HepG2 (cell line): ENCODE results near the gene C2orf15. TPM values are rescaled to one million over a fixed set of nuclear protein-coding genes. Genes with fewer than 3 reads are reported as not detected.
A peak's percentile ranks its signal among the peaks of the same experiment; 100 is the strongest.

Source experiments
- DMTF1 ChIP-seq: sonication (generic); formaldehyde crosslinking; IDR thresholded peaks from 2 replicates; pipeline ENCODE4 v1.4.0; 2020; ENCODE audit warnings: mild to moderate bottlenecking, missing genetic modification reagents
- FOXJ3 ChIP-seq: sonication (generic); formaldehyde crosslinking; IDR thresholded peaks from 2 replicates; pipeline ENCODE4 v1.4.0; 2020; ENCODE audit warnings: missing genetic modification reagents, mild to moderate bottlenecking, borderline replicate concordance
- GLMP ChIP-seq: sonication (generic); formaldehyde crosslinking; IDR thresholded peaks from 2 replicates; pipeline ENCODE4 v1.9.0; 2021; ENCODE audit warnings: missing genetic modification reagents, mild to moderate bottlenecking, borderline replicate concordance
- KAT2B ChIP-seq: fragments of 150-350 bp; IDR thresholded peaks from 2 replicates; pipeline ENCODE4 v1.6.1; 2014; ENCODE audit warnings: low read depth, low read length, borderline replicate concordance
- POGK ChIP-seq: sonication (generic); formaldehyde crosslinking; conservative IDR thresholded peaks from 2 replicates; pipeline ENCODE4 v1.8.0; 2022; ENCODE audit warnings: mild to moderate bottlenecking, moderate library complexity, missing genetic modification reagents
- POLR2AphosphoS5 ChIP-seq: IDR thresholded peaks from 2 replicates; pipeline ENCODE4 v1.6.1; 2012; ENCODE audit warnings: low read depth, low read length
- RBM39 ChIP-seq: fragments of 200-400 bp; formaldehyde crosslinking; IDR thresholded peaks from one replicate; pipeline ENCODE4 v1.6.1; 2018; ENCODE audit warnings: antibody characterized with exemption, mild to moderate bottlenecking, low read depth, low read length; ENCODE audit not compliant: poor library complexity, severe bottlenecking
- RCOR2 ChIP-seq: IDR thresholded peaks from 2 replicates; pipeline ENCODE4 v1.6.1; 2016; ENCODE audit warnings: missing biosample characterization, missing genetic modification reagents
- SALL1 ChIP-seq: sonication (generic); formaldehyde crosslinking; IDR thresholded peaks from 2 replicates; pipeline ENCODE4 v1.8.0; 2022; ENCODE audit warnings: mild to moderate bottlenecking, missing genetic modification reagents
- SAP130 ChIP-seq: IDR thresholded peaks from 2 replicates; pipeline ENCODE4 v1.6.1; 2016; ENCODE audit warnings: low read depth
- SMAD3 ChIP-seq: sonication (generic); formaldehyde crosslinking; IDR thresholded peaks from 2 replicates; pipeline ENCODE4 v1.4.0; 2020; ENCODE audit warnings: missing genetic modification reagents
- SP1 ChIP-seq, 2 experiments: fragments of 450-650 bp in 1 of 2; sonication (generic) in 1 of 2; formaldehyde crosslinking in 1 of 2; IDR thresholded peaks; 2 replicates each; pipeline versions ENCODE4 v1.4.0 to v1.6.1; 2016 to 2020; ENCODE audit warnings: missing genetic modification reagents in 1 of 2
- TEAD2 ChIP-seq: sonication (generic); formaldehyde crosslinking; IDR thresholded peaks from 2 replicates; pipeline ENCODE4 v1.9.0; 2021; ENCODE audit warnings: missing genetic modification reagents
- TEF ChIP-seq: sonication (generic); formaldehyde crosslinking; IDR thresholded peaks from 2 replicates; pipeline ENCODE4 v1.5.0; 2020; ENCODE audit warnings: missing genetic modification reagents
- ZBTB38 ChIP-seq: sonication (generic); formaldehyde crosslinking; IDR thresholded peaks from 2 replicates; pipeline ENCODE4 v1.5.1; 2020; ENCODE audit warnings: mild to moderate bottlenecking, missing genetic modification reagents
- ZKSCAN1 ChIP-seq: fragments of 150-350 bp; IDR thresholded peaks from 2 replicates; pipeline ENCODE4 v1.6.1; 2014; ENCODE audit warnings: low read length
- ZMAT3 ChIP-seq: sonication (generic); formaldehyde crosslinking; conservative IDR thresholded peaks from 2 replicates; pipeline ENCODE4 v1.7.0; 2021; ENCODE audit warnings: missing genetic modification reagents
- ZNF354B ChIP-seq: sonication (generic); formaldehyde crosslinking; IDR thresholded peaks from 2 replicates; pipeline ENCODE4 v1.8.0; 2022; ENCODE audit warnings: mild to moderate bottlenecking, missing genetic modification reagents
- ZNF577 ChIP-seq: sonication (generic); formaldehyde crosslinking; IDR thresholded peaks from 2 replicates; pipeline ENCODE4 v1.4.0; 2020; ENCODE audit warnings: mild to moderate bottlenecking, low read depth, missing genetic modification reagents, borderline replicate concordance
- ZNF609 ChIP-seq: sonication (generic); formaldehyde crosslinking; IDR thresholded peaks from 2 replicates; pipeline ENCODE4 v1.4.0; 2020; ENCODE audit warnings: mild to moderate bottlenecking, missing genetic modification reagents, borderline replicate concordance
- ZNF768 ChIP-seq: sonication (generic); formaldehyde crosslinking; IDR thresholded peaks from 2 replicates; pipeline ENCODE4 v1.4.0; 2020; ENCODE audit warnings: missing genetic modification reagents
- polyA plus RNA-seq, 8 experiments: library from polyadenylated mRNA; depleted of rRNA in 3 of 8; stranded (reverse) in 7 of 8; unstranded in 1 of 8; fragments of >200 nt; fragmentation: Illumina TruSeq in 4 of 8; extraction: Trizol in 4 of 8; gene quantifications; 2 replicates each; pipeline versions ENCODE4 v1.2.1 to v1.2.3, GENCODE V29; 2011 to 2016; ENCODE audit warnings: low read depth in 4 of 8, missing spikeins in 1 of 8, mixed read lengths in 1 of 8; ENCODE audit not compliant: insufficient read depth in 1 of 8
- total RNA-seq, 5 experiments: library from RNA; depleted of rRNA; stranded (reverse); fragments of >200 nt; fragmentation: Illumina TruSeq; extraction: Trizol; gene quantifications; 2 replicates each; pipeline ENCODE4 v1.2.3, GENCODE V29; 2016; ENCODE audit warnings: low read depth in 1 of 5

Gene C2orf15
- total and polyA plus RNA-seq, 2 of the 13 experiments (the other 11 are each of a cell fraction or from before 2014, with no cell fraction given): 5.5 to 8.3 TPM

- TF ChIP-seq ZNF609 (CRISPR knock-in tag) (0 out of 2 replicates have a peak, but pooled peaks have one; percentile 37), GLMP (CRISPR knock-in tag) (no peak), ZKSCAN1 (no peak), SALL1 (peak; percentile 68), RCOR2 (CRISPR knock-in tag) (no peak), POGK (CRISPR knock-in tag) (no peak), ZMAT3 (CRISPR knock-in tag) (no peak), RBM39 (no peak), TEAD2 (CRISPR knock-in tag) (no peak), TEF (CRISPR knock-in tag) (no peak), SAP130 (peak; percentile 80), KAT2B (no peak), ZNF577 (CRISPR knock-in tag) (no peak), ZBTB38 (CRISPR knock-in tag) (no peak), SMAD3 (CRISPR knock-in tag) (no peak), ZNF354B (CRISPR knock-in tag) (no peak), DMTF1 (CRISPR knock-in tag) (no peak), FOXJ3 (0 out of 2 replicates have a peak, but pooled peaks have one; percentile 43), SP1 (IDR thresholded peaks at IDR 0.05) (no peak), SP1 (CRISPR knock-in tag; IDR thresholded peaks at IDR 0.05) (no peak), POLR2AphosphoS5 (no peak), ZNF768 (CRISPR knock-in tag) (no peak)
These were observed 41.5 kb downstream of the C2orf15 start (continued) for GRCh38 chr2:99183025-99183424.
